LNCAP (cell line): ENCODE measurements around the gene CCT7.

Experiments
- CTCF ChIP-seq: fragments of 450-650 bp; IDR thresholded peaks from 2 replicates; pipeline ENCODE4 v1.5.1; 2017; ENCODE audit warnings: mild to moderate bottlenecking

CCT7 gene

GRCh38 chr2:73232403-73233153 lies 1.5 kb upstream of the CCT7 start:
- no peak for TF ChIP-seq CTCF

- no peak for TF ChIP-seq CTCF
These were observed 765 bp upstream of the CCT7 start, which contains the start of gene PRADC1 for GRCh38 chr2:73233154-73233931. TSS of gene PRADC1 (minus strand) at chr2:73233239. CDS start at chr2:73233160, 79 bp downstream.

- no peak for TF ChIP-seq CTCF
These were observed 1.4 kb downstream of the CCT7 start for GRCh38 chr2:73235315-73236028.

GRCh38 chr2:73237168-73237567 lies 3.1 kb downstream of the CCT7 start:
- TF ChIP-seq CTCF: no peak

GRCh38 chr2:73238149-73238548 lies 4.0 kb downstream of the CCT7 start:
- TF ChIP-seq CTCF: no peak

- no peak for TF ChIP-seq CTCF
These were observed 4.9 kb downstream of the CCT7 start for GRCh38 chr2:73238976-73239375.

- TF ChIP-seq CTCF: no peak
These were observed 5.7 kb downstream of the CCT7 start for GRCh38 chr2:73239776-73240175.
